HepG2 (cell line): ENCODE results near the gene RIPK3. TPM values are rescaled to one million over a fixed set of nuclear protein-coding genes. Genes with fewer than 3 reads are reported as not detected.

Experiments
- GZF1 ChIP-seq: sonication (generic); formaldehyde crosslinking; IDR thresholded peaks from 2 replicates; pipeline ENCODE4 v1.5.1; 2020; ENCODE audit warnings: mild to moderate bottlenecking, missing genetic modification reagents
- HES4 ChIP-seq: sonication (generic); formaldehyde crosslinking; IDR thresholded peaks from 2 replicates; pipeline ENCODE4 v1.9.0; 2021; ENCODE audit warnings: mild to moderate bottlenecking, missing genetic modification reagents, borderline replicate concordance
- HNRNPLL ChIP-seq: fragments of 200-400 bp; formaldehyde crosslinking; IDR thresholded peaks from 2 replicates; pipeline ENCODE4 v1.6.1; 2017; ENCODE audit warnings: mild to moderate bottlenecking, low read depth, low read length; ENCODE audit not compliant: poor library complexity, severe bottlenecking
- HOXA3 ChIP-seq: sonication (generic); formaldehyde crosslinking; IDR thresholded peaks from 2 replicates; pipeline ENCODE4 v1.5.0; 2020; ENCODE audit warnings: missing genetic modification reagents
- IRF2 ChIP-seq: IDR thresholded peaks from 2 replicates; pipeline ENCODE4 v1.6.1; 2018; ENCODE audit warnings: missing genetic modification reagents, missing compliant biosample characterization
- KIAA2018 ChIP-seq: sonication (generic); formaldehyde crosslinking; IDR thresholded peaks from 2 replicates; pipeline ENCODE4 v1.5.0; 2020; ENCODE audit warnings: mild to moderate bottlenecking, missing genetic modification reagents, borderline replicate concordance
- RFXAP ChIP-seq: sonication (generic); formaldehyde crosslinking; IDR thresholded peaks from 2 replicates; pipeline ENCODE4 v1.4.0; 2020; ENCODE audit warnings: missing genetic modification reagents, borderline replicate concordance
- THRA ChIP-seq: sonication (generic); formaldehyde crosslinking; IDR thresholded peaks from 2 replicates; pipeline ENCODE4 v1.4.0; 2020; ENCODE audit warnings: missing genetic modification reagents, borderline replicate concordance
- TSC22D2 ChIP-seq: sonication (generic); formaldehyde crosslinking; IDR thresholded peaks from 2 replicates; pipeline ENCODE4 v1.5.1; 2020; ENCODE audit warnings: missing genetic modification reagents, mild to moderate bottlenecking, borderline replicate concordance
- YY1 ChIP-seq: IDR thresholded peaks from 2 replicates; pipeline ENCODE4 v1.6.1; 2011; ENCODE audit warnings: low read length, low read depth, moderate library complexity, mild to moderate bottlenecking; ENCODE audit not compliant: insufficient read depth, insufficient replicate concordance
- ZNF121 ChIP-seq: sonication (generic); formaldehyde crosslinking; IDR thresholded peaks from 2 replicates; pipeline ENCODE4 v1.5.0; 2020; ENCODE audit warnings: mild to moderate bottlenecking, missing genetic modification reagents
- ZNF30 ChIP-seq: sonication (generic); formaldehyde crosslinking; IDR thresholded peaks from 2 replicates; pipeline ENCODE4 v1.5.0; 2020; ENCODE audit warnings: mild to moderate bottlenecking, missing genetic modification reagents
- ZNF383 ChIP-seq: sonication (generic); formaldehyde crosslinking; IDR thresholded peaks from 2 replicates; pipeline ENCODE4 v1.4.0; 2020; ENCODE audit warnings: missing genetic modification reagents, mild to moderate bottlenecking, borderline replicate concordance
- ZNF704 ChIP-seq: sonication (generic); formaldehyde crosslinking; IDR thresholded peaks from 2 replicates; pipeline ENCODE4 v1.8.1; 2023; ENCODE audit warnings: mild to moderate bottlenecking, inconsistent platforms, moderate library complexity, missing genetic modification reagents, borderline replicate concordance
- ZNF800 ChIP-seq: sonication (generic); formaldehyde crosslinking; IDR thresholded peaks from 2 replicates; pipeline ENCODE4 v1.4.0; 2020; ENCODE audit warnings: missing genetic modification reagents
- polyA plus RNA-seq, 8 experiments: library from polyadenylated mRNA; depleted of rRNA in 3 of 8; stranded (reverse) in 7 of 8; unstranded in 1 of 8; fragments of >200 nt; fragmentation: Illumina TruSeq in 4 of 8; extraction: Trizol in 4 of 8; gene quantifications; 2 replicates each; pipeline versions ENCODE4 v1.2.1 to v1.2.3, GENCODE V29; 2011 to 2016; ENCODE audit warnings: low read depth in 4 of 8, missing spikeins in 1 of 8, mixed read lengths in 1 of 8; ENCODE audit not compliant: insufficient read depth in 1 of 8
- total RNA-seq, 5 experiments: library from RNA; depleted of rRNA; stranded (reverse); fragments of >200 nt; fragmentation: Illumina TruSeq; extraction: Trizol; gene quantifications; 2 replicates each; pipeline ENCODE4 v1.2.3, GENCODE V29; 2016; ENCODE audit warnings: low read depth in 1 of 5

The RIPK3 gene
- total and polyA plus RNA-seq, 2 of the 13 experiments (the other 11 are each of a cell fraction or from before 2014, with no cell fraction given) = not detected

DNA sequence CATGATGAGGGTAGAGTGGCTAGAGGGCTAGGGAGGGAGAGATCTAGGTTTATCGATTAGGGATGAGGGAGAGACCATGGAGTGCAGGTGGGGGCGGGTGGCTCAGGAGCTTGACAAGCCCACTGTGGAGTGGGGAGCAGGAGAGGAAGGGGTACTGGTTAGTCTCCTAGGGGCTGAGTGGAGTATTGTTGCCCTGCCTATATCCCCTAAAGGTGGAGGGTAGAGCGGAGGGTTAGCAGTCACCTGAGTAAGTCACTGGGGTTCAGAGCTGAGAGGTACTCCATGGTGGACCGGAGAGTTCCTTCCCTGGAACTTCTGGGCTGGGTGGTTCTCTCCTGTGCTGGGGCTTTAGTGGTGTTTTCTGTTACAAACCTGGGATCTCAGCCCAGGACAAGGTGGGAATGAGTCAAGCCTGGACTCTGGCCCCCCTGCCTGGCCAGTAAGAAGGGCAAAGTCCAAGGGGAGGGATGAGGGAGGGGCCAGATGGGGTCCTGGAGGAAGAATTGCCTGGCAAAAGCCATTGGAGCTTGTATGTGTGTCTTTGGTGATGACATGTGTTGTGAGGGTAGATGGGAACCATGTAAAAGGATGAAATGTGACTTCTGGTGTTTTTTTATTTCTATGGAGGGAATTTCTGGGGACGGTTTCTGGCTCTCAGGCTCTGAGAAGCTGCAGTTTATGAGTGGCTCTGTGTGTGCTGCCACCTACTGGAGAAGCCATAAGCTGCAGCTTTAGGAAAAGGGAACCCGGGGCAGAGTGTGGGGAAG, 32.0 kb downstream of the RIPK3 start, which contains the start of gene CIDEB (continued):
- TF ChIP-seq HES4 (CRISPR knock-in tag) = peak; percentile 85
- TF ChIP-seq ZNF800 (CRISPR knock-in tag) = peak; percentile 69; the same call in 1 of the 2 replicates
- peak; percentile 89 for TF ChIP-seq ZNF704
- TF ChIP-seq ZNF383 (CRISPR knock-in tag) = peak; percentile 67; the same call in 1 of the 2 replicates
- TF ChIP-seq HOXA3 = peak; percentile 91
- TF ChIP-seq THRA (CRISPR knock-in tag) = peak; percentile 70
- no peak; the same call in 1 of the 2 replicates for TF ChIP-seq KIAA2018
- TF ChIP-seq GZF1 = peak; percentile 27; the same call in 1 of the 2 replicates
- no peak for TF ChIP-seq HNRNPLL
- TF ChIP-seq IRF2 = peak; percentile 97
- no peak for TF ChIP-seq ZNF30
- TF ChIP-seq YY1 = peak; percentile 14
- TF ChIP-seq RFXAP = peak; percentile 79; the same call in 1 of the 2 replicates
- no peak for TF ChIP-seq ZNF121 (CRISPR knock-in tag)
- TF ChIP-seq TSC22D2 (CRISPR knock-in tag) = peak; percentile 37; the same call in 1 of the 2 replicates
